GM21786 (cell line): ENCODE results near the gene LRPAP1.
"Not testable (repeated sequence)": the region's sequence is repeated elsewhere in the genome, so short reads cannot be mapped to it uniquely, and the experiment has no call there.

Source experiments
- ATAC-seq: cut with Tn5 transposase; IDR thresholded peaks from one replicate; pipeline ENCODE4 v1.9.1; 2021; ENCODE audit not compliant: unreplicated experiment

The LRPAP1 gene

GRCh38 chr4:3562127-3562526 is 29.9 kb upstream of the LRPAP1 start:
- not testable (repeated sequence) for ATAC-seq

GRCh38 chr4:3560465-3560864 is 28.2 kb upstream of the LRPAP1 start:
- ATAC-seq: not testable (repeated sequence)

GRCh38 chr4:3559381-3560290 is 27.4 kb upstream of the LRPAP1 start:
- ATAC-seq: not testable (repeated sequence)

- not testable (repeated sequence) for ATAC-seq
Observed at GRCh38 chr4:3558514-3558836, 26.3 kb upstream of the LRPAP1 start.

GRCh38 chr4:3557676-3558513 is 25.7 kb upstream of the LRPAP1 start:
- ATAC-seq: not testable (repeated sequence)

GRCh38 chr4:3557088-3557492 is 24.9 kb upstream of the LRPAP1 start:
- not testable (repeated sequence) for ATAC-seq

- not testable (repeated sequence) for ATAC-seq
Observed at GRCh38 chr4:3556244-3556867, 24.1 kb upstream of the LRPAP1 start.

- not testable (repeated sequence) for ATAC-seq
Observed at GRCh38 chr4:3555459-3556070, 23.3 kb upstream of the LRPAP1 start.

GRCh38 chr4:3551366-3551765 is 19.1 kb upstream of the LRPAP1 start:
- not testable (repeated sequence) for ATAC-seq

- ATAC-seq: not testable (repeated sequence)
Observed at GRCh38 chr4:3550792-3551325, 18.6 kb upstream of the LRPAP1 start.

- not testable (repeated sequence) for ATAC-seq
Observed at GRCh38 chr4:3550041-3550440, 17.8 kb upstream of the LRPAP1 start.

GRCh38 chr4:3549694-3550001 is 17.4 kb upstream of the LRPAP1 start:
- ATAC-seq: not testable (repeated sequence)

GRCh38 chr4:3548991-3549693 is 16.9 kb upstream of the LRPAP1 start:
- ATAC-seq: not testable (repeated sequence)

- not testable (repeated sequence) for ATAC-seq
Observed at GRCh38 chr4:3546721-3547120, 14.5 kb upstream of the LRPAP1 start.

- not testable (repeated sequence) for ATAC-seq
Observed at GRCh38 chr4:3545351-3545750, 13.1 kb upstream of the LRPAP1 start.

GRCh38 chr4:3544259-3545025 is 12.2 kb upstream of the LRPAP1 start:
- not testable (repeated sequence) for ATAC-seq

GRCh38 chr4:3543415-3543814 is 11.2 kb upstream of the LRPAP1 start:
- ATAC-seq: not testable (repeated sequence)

GRCh38 chr4:3538906-3539305 is 6.7 kb upstream of the LRPAP1 start:
- ATAC-seq: not testable (repeated sequence)

- ATAC-seq: not testable (repeated sequence)
Observed at GRCh38 chr4:3535812-3536211, 3.6 kb upstream of the LRPAP1 start.
